Glutamatergic neuron (in vitro differentiated cells): Measurements from ENCODE around the gene UMPS. TPM values are rescaled to one million over a fixed set of nuclear protein-coding genes. Genes with fewer than 3 reads are reported as not detected.
A peak's percentile ranks its signal among the peaks of the same experiment; 100 is the strongest.
"Not testable (repeated sequence)": the region's sequence is repeated elsewhere in the genome, so short reads cannot be mapped to it uniquely, and the experiment has no call there.

ENCODE experiments used
- DNase-seq: peaks from one replicate; pipeline ENCODE4 v3.0.0; 2022
- H3K27ac Mint-ChIP-seq: one replicate; pipeline ENCODE4 v1.8.0; 2020; ENCODE audit warnings: mild to moderate bottlenecking, mixed read lengths, inconsistent platforms; ENCODE audit not compliant: unreplicated experiment
- H3K27me3 Mint-ChIP-seq: one replicate; pipeline ENCODE4 v1.8.0; 2020; ENCODE audit warnings: mild to moderate bottlenecking, moderate library complexity, mixed read lengths, inconsistent platforms; ENCODE audit not compliant: unreplicated experiment
- H3K36me3 Mint-ChIP-seq: one replicate; pipeline ENCODE4 v1.8.0; 2020; ENCODE audit warnings: mild to moderate bottlenecking, mixed read lengths, inconsistent platforms; ENCODE audit not compliant: unreplicated experiment
- H3K4me1 Mint-ChIP-seq: one replicate; pipeline ENCODE4 v1.8.0; 2020; ENCODE audit warnings: mild to moderate bottlenecking, low read depth, mixed read lengths, inconsistent platforms; ENCODE audit not compliant: unreplicated experiment
- H3K4me3 Mint-ChIP-seq: one replicate; pipeline ENCODE4 v1.8.0; 2020; ENCODE audit warnings: mild to moderate bottlenecking, mixed read lengths, inconsistent platforms; ENCODE audit not compliant: unreplicated experiment
- H3K9me3 Mint-ChIP-seq: one replicate; pipeline ENCODE4 v1.8.0; 2020; ENCODE audit warnings: mild to moderate bottlenecking, moderate library complexity, mixed read lengths, inconsistent platforms; ENCODE audit not compliant: unreplicated experiment
- total RNA-seq: library from RNA; stranded (reverse); fragmentation: NEBNext Ultra II Directional; extraction: Animal tissue kit (Norgen Biotek cat#: 25700); gene quantifications from one replicate; pipeline ENCODE4 v1.2.1, GENCODE V29; 2021; ENCODE audit not compliant: unreplicated experiment
- TF ChIP-seq, protein P1 (sequence below): fragments of 200-600 bp; sonication (generic); IDR thresholded peaks from one replicate; pipeline ENCODE4 v1.5.0; 2021; ENCODE audit not compliant: partially characterized antibody, unreplicated experiment

Gene UMPS
- total RNA-seq, 1 donor from 2014 or later, result 30.7 TPM

DNA sequence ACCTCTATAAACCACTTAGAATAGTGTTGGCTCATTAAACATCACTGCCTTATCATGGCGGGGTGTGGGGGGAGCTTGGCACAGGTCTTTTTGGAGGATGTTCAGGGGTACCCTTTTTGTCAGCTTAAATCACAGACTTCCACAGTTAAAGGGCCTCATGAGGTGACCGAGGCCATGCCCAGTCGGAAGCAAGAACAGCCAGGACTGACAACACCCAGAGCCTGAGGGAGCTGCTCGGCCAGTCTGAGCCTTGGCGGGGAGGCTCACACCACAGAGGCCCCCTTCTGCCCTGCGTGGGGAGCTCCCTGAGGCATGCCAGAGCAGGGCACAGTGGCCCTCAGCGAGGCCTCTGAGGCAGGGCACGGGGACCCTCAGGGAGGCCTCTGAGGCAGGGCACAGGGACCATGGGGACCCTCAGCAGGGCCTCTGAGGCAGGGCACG lies 49.5 kb downstream of the UMPS start:
- H3K36me3 Mint-ChIP-seq, result no peaks in the 10 kb centered on the region
- peaks cover 10% of the 10 kb centered on the region for H3K27me3 Mint-ChIP-seq
- H3K4me1 Mint-ChIP-seq, result peaks cover 28% of the 10 kb centered on the region
- H3K4me3 Mint-ChIP-seq, result no peak overlapping the region
- no peak overlapping the region for H3K27ac Mint-ChIP-seq
- TF ChIP-seq, protein P1, sequence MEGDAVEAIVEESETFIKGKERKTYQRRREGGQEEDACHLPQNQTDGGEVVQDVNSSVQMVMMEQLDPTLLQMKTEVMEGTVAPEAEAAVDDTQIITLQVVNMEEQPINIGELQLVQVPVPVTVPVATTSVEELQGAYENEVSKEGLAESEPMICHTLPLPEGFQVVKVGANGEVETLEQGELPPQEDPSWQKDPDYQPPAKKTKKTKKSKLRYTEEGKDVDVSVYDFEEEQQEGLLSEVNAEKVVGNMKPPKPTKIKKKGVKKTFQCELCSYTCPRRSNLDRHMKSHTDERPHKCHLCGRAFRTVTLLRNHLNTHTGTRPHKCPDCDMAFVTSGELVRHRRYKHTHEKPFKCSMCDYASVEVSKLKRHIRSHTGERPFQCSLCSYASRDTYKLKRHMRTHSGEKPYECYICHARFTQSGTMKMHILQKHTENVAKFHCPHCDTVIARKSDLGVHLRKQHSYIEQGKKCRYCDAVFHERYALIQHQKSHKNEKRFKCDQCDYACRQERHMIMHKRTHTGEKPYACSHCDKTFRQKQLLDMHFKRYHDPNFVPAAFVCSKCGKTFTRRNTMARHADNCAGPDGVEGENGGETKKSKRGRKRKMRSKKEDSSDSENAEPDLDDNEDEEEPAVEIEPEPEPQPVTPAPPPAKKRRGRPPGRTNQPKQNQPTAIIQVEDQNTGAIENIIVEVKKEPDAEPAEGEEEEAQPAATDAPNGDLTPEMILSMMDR, result no peak
- peaks cover 3% of the 10 kb centered on the region for H3K9me3 Mint-ChIP-seq
- DNase-seq, result no peak

DNA sequence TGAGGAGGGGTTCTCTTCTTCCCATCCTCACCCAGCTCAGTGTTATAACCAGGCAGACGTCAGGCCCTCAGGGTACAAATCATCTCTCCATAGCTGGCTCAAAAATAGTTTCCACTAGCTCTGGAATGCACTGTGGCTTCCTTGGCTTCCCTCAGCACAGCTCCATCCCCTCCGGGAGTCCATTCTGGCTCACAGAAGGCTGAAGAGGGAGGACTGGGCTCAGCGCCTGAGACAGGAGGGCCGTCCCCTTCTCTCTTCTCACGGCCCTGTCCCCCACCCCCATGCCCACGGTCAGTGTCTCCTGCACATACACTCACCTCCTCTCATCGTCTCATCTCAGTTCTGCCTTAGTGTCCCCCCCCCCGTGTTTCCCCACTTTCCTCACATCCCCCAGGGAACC lies 50.1 kb downstream of the UMPS start:
- no peak for DNase-seq

GRCh38 chr3:124780761-124781475 lies 50.7 kb downstream of the UMPS start:
- Mint-ChIP-seq H3K9me3 (peaks cover 3% of the 10 kb centered on the region), H3K27ac (no peak overlapping the region), H3K4me3 (no peak overlapping the region), H3K36me3 (no peaks in the 10 kb centered on the region), H3K27me3 (peaks cover 7% of the 10 kb centered on the region), H3K4me1 (peaks cover 19% of the 10 kb centered on the region)
- TF ChIP-seq, protein P1, result no peak
- DNase-seq, result no peak

More for the DNA sequence above, 50.1 kb downstream of the UMPS start:
- Mint-ChIP-seq H3K27ac (no peak overlapping the region), H3K36me3 (no peaks in the 10 kb centered on the region), H3K4me3 (no peak overlapping the region), H3K9me3 (peaks cover 3% of the 10 kb centered on the region), H3K27me3 (peaks cover 7% of the 10 kb centered on the region), H3K4me1 (peaks cover 23% of the 10 kb centered on the region)
- TF ChIP-seq, protein P1, result no peak

GRCh38 chr3:124781476-124782376 lies 51.5 kb downstream of the UMPS start:
- TF ChIP-seq, protein P1, result no peak
- H3K27ac Mint-ChIP-seq, result peak overlapping the region; percentile 17
- peaks cover 7% of the 10 kb centered on the region for H3K27me3 Mint-ChIP-seq
- no peak overlapping the region for H3K4me3 Mint-ChIP-seq
- H3K4me1 Mint-ChIP-seq, result peaks cover 14% of the 10 kb centered on the region
- DNase-seq, result no peak
- H3K36me3 Mint-ChIP-seq, result no peaks in the 10 kb centered on the region
- peaks cover 3% of the 10 kb centered on the region for H3K9me3 Mint-ChIP-seq

- peaks cover 13% of the 10 kb centered on the region for H3K4me1 Mint-ChIP-seq
- H3K9me3 Mint-ChIP-seq, H3K36me3 Mint-ChIP-seq, H3K27ac Mint-ChIP-seq, DNase-seq, H3K4me3 Mint-ChIP-seq, H3K27me3 Mint-ChIP-seq: not testable (repeated sequence)
These were observed 52.1 kb downstream of the UMPS start for GRCh38 chr3:124782377-124782712.
